HuH-7 (cell line): ENCODE results near the gene RBBP8.

ENCODE experiments used
- DNase-seq: peaks from one replicate; pipeline ENCODE4 v3.0.0; 2011; ENCODE audit warnings: low spot score

Gene RBBP8

DNA sequence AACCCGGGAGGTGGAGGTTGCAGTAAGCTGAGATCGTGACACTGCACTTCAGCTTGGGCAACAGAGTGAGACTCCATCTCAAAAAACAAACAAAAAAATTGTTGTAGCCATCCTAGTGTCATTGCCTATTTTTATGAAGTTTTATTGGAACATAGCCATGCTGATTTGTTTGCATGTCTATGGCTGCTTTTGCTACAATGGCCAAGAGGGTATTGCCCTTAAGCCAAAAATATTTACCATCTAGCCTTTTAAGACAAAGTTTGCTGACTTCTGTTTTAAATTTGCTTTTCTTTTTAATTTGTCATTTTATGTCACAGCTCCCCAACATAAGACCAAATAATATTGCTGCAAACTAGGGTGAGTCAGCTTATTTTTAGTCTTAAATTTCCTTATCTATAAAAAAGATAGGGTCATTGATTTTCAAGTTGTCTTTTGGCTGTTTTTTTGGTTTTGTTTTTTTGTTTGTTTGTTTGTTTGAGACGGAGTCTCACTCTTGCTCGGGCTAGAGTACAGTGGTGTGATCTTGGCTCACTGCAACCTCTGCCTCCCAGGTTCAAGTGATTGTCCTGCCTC is 132.2 kb downstream of the RBBP8 start:
- DNase-seq = no peak

GRCh38 chr18:23066060-23066459 is 132.9 kb downstream of the RBBP8 start:
- no peak for DNase-seq

GRCh38 chr18:23066504-23067039 is 133.4 kb downstream of the RBBP8 start:
- no peak for DNase-seq

GRCh38 chr18:23067236-23067635 is 134.1 kb downstream of the RBBP8 start:
- no peak for DNase-seq

GRCh38 chr18:23068011-23068410 is 134.9 kb downstream of the RBBP8 start:
- no peak for DNase-seq

DNA sequence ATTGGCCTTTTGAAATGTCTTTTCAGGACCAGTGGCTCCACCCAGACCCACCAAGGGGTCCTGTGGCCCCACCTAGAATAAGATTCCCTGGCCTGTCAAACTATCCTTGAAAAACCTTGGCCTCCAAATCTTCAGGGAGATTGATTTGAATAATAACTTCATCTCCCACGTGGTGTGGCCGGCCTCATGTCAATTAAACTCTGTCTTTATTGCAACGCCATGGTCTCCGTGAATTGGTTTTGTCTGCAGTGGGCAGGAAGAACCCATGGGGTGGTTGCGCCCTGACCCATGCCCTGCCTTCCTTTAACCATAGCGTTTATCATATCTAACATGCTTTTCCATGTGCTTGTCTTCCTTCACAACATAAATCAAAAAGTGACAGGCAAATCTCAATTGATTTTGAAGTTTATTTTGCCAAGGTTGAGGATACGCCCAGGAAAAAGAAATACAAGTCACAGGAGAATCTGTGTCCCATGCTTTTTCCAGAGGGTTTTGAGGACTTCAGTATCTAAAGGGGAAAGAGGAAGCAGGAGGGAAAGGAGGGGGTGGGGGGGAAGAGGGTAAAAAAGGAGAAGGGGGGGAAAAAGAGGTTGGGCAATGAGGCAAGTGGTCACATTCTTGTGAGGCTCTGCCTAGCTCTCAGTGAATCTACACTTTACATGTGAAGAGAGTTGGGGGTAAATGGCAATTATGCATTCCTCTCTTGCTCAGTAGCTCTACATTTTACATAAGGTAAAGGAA is 135.6 kb downstream of the RBBP8 start:
- DNase-seq = no peak

- no peak for DNase-seq
These were observed 136.4 kb downstream of the RBBP8 start for GRCh38 chr18:23069481-23069880.

DNA sequence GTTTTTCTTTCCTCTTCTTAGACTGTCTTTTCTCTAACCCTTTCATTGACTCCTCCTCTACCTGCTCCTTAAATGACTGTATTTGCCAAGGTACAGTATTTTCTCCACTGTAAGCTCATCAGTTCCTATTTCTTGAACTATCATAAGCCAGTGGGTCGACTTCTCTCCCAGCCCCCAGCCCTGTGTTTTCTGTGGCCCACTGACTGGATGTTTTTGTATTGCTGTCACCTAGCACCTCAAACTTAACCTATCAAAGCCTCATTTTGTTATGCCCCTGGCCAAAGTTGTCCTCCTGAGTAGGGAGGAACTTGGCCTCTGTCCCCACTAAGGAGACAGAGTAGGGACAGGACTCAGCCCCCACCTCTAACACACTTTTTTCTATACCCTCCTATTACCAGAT is 136.8 kb downstream of the RBBP8 start:
- no peak for DNase-seq

- no peak for DNase-seq
These were observed 138.2 kb downstream of the RBBP8 start for GRCh38 chr18:23071285-23071684.

GRCh38 chr18:23072079-23072478 is 139.0 kb downstream of the RBBP8 start:
- DNase-seq = no peak

DNA sequence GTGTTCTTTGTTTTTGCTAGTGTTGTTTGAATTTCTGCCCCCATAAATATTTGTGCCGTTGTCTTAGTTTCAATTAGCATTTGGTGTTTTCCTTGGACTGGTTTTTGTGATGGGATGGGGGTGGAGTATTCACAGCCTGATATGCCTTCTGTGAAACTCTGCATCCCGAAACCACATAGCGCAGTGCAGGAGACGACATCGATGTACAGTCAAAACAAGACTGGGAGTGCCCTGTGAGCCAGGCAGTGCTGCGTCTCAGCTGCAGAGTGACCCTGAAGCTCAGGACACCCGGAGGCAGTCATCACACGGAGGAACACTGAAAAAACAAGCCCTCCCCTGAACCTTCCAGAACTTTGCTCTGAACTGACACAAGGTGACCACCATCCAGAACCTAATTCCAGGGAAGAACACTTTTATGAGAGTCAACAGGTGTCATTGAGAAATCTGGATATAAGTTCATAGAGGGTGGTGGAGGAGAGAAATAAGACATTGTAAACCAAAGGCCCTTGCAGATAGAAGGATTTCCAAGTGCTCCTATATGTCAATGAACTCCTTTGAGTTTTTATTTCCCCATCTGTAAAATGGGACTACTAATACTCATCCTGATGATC is 141.0 kb downstream of the RBBP8 start:
- no peak for DNase-seq
